Measurements from ENCODE around the gene RTN4.
"Not testable (repeated sequence)": the region's sequence is repeated elsewhere in the genome, so short reads cannot be mapped to it uniquely, and the experiment has no call there.

RTN4 gene

DNA sequence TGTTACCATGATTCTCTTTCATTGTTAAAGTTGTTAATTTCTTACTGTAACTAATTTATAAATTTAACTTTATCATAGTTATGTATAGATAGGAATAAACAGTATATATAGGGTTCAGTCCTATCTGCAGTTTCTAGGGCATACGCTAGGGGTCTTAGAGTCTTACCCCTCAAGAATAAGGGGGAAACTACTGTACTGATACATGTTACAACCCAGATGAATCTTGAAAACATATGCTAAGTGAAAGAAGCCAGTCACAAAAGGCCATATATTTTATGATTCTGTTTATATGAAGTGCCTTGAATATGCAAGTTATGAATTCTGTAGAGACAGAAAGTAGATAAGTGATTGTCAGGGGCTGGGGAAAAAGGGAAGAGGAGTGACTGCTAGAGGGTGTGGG is 52.4 kb downstream of the RTN4 start:
- Histone ChIP-seq H3K27ac (no peak overlapping the region), H3K4me1 (peaks cover 51% of the 10 kb centered on the region), H4K20me1 (peaks cover 100% of the 10 kb centered on the region), H3K9me3 (no peaks in the 10 kb centered on the region), H3K4me2 (no peak overlapping the region), H3K9ac (no peak overlapping the region), H3K36me3 (peaks cover 28% of the 10 kb centered on the region), H3K4me3 (no peak overlapping the region), H3K27me3 (no peaks in the 10 kb centered on the region)
- no peak for TF ChIP-seq Cebpa-rat (IDR thresholded peaks at IDR 0.05)

DNA sequence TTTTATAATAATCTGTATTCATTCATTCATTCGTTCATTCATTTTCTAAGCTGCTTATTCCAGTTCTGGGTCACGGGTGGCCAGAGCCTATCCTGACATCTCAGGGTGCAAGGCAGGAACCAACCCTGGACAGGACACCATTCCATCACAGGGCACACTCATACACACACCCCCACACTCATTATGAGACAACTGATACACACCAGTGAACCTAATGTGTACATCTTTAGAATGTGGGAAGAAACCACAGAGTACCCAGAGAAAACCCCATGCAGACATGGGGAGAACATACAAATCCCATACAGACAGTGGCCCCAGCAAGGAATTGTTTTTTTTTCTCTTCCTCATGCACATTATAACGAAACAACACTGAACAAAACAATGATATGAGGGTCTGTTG is 54.7 kb downstream of the RTN4 start:
- H3K27me3 ChIP-seq = no peaks in the 10 kb centered on the region
- H3K4me2 ChIP-seq = no peak overlapping the region
- H3K9ac ChIP-seq = no peak overlapping the region
- H3K4me3 ChIP-seq = no peak overlapping the region
- peaks cover 100% of the 10 kb centered on the region for H4K20me1 ChIP-seq
- no peaks in the 10 kb centered on the region for H3K9me3 ChIP-seq
- peaks cover 34% of the 10 kb centered on the region for H3K36me3 ChIP-seq
- no peak for TF ChIP-seq Cebpa-rat (IDR thresholded peaks at IDR 0.05)
- peaks cover 46% of the 10 kb centered on the region for H3K4me1 ChIP-seq
- no peak overlapping the region for H3K27ac ChIP-seq

DNA sequence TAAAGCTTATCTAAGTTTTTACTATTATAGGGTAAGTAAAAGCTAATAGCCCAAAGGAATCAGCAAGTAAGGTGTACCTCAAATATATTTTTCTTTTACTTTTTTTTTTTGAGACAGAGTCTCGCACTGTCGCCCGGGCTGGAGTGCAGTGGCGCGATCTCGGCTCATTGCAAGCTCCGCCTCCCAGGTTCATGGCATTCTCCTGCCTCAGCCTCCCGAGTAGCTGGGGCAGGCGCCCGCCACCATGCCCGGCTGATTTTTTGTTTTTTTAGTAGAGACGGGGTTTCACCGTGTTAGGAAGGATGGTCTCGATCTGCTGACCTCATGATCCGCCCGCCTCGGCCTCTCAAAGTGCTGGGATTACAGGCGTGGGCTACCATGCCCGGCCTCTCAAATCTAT is 59.6 kb downstream of the RTN4 start:
- not testable (repeated sequence) for H3K4me3 ChIP-seq, H3K4me1 ChIP-seq, H3K9ac ChIP-seq, H3K9me3 ChIP-seq, H3K27ac ChIP-seq, H3K27me3 ChIP-seq, H3K4me2 ChIP-seq
- peaks cover 51% of the 10 kb centered on the region for H3K36me3 ChIP-seq
- H4K20me1 ChIP-seq = peaks cover 100% of the 10 kb centered on the region

DNA sequence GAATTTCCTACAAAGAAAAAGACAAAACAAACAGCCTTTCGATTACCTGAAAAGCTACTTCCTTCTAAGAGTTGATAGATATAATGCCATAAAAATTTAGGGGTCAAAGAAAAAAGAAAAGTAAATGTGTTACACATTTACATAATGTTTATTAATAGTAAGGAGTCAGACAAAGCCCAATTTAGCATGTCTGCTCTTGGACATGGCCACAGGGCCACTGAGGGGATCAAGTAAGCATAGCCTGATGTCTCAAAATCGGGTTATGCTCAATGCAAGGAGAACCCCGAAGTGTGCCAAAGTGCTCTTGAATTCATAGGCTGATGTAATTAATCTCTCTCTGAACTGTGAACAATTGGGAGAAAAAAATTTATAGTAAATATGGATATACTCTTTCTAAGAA is 61.6 kb downstream of the RTN4 start:
- Histone ChIP-seq H3K36me3 (peaks cover 57% of the 10 kb centered on the region), H3K9ac (no peak overlapping the region), H3K9me3 (no peaks in the 10 kb centered on the region), H3K27me3 (no peaks in the 10 kb centered on the region), H3K27ac (no peak overlapping the region), H3K4me3 (no peak overlapping the region), H3K4me1 (peaks cover 4% of the 10 kb centered on the region; the same call in 1 of the 2 replicates), H3K4me2 (no peak overlapping the region), H4K20me1 (peaks cover 100% of the 10 kb centered on the region)
- no peak for TF ChIP-seq Cebpa-rat (IDR thresholded peaks at IDR 0.05)

DNA sequence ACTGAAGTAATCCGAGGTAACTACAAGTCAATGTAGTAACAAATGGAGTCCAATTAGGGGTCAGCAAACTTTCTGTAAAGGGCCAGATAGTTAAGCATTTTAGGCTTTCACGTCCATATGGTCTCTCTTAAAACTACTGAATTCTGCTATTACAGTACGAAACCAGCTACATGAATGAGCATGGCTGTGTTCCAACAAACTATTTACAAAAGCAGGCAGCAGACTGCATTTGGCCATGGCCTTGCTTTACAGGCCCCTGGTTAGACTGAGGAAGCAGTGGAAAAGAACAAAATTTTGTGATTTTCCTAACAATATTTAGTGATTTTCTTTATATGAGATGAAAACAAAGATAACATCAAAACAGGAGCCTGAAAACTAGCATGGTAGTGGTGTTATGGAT is 64.0 kb downstream of the RTN4 start:
- peaks cover 4% of the 10 kb centered on the region; the same call in 1 of the 2 replicates for H3K4me1 ChIP-seq
- H3K36me3 ChIP-seq = peaks cover 69% of the 10 kb centered on the region
- TF ChIP-seq Cebpa-rat (IDR thresholded peaks at IDR 0.05) = no peak
- no peaks in the 10 kb centered on the region for H3K9me3 ChIP-seq
- no peak overlapping the region for H3K4me2 ChIP-seq
- peaks cover 100% of the 10 kb centered on the region for H4K20me1 ChIP-seq
- H3K9ac ChIP-seq = no peak overlapping the region
- H3K27me3 ChIP-seq = no peaks in the 10 kb centered on the region
- H3K4me3 ChIP-seq = no peak overlapping the region
- no peak overlapping the region for H3K27ac ChIP-seq

DNA sequence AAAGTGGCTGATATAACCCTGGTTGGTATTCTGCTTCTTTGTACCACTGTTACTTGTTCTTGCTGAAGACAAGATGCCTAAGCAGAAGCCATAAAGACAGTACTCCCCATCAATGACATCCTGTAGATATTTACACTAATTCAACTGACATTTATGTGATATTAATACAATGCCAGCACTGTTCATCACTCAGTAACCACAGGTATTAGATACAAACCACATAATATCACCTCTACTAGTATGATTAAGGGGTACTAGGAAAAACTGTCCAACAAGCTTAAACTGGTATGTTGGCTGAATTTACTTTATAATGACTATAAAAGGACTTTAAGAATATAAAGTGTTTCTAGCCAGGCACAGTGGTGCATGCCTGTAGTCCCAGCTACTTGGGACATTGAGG is 65.8 kb downstream of the RTN4 start:
- peaks cover 100% of the 10 kb centered on the region for H4K20me1 ChIP-seq
- no peak for TF ChIP-seq Cebpa-rat (IDR thresholded peaks at IDR 0.05)
- H3K27me3 ChIP-seq = no peaks in the 10 kb centered on the region
- no peak overlapping the region for H3K9ac ChIP-seq
- no peak overlapping the region for H3K4me2 ChIP-seq
- H3K27ac ChIP-seq = no peak overlapping the region
- H3K9me3 ChIP-seq = no peaks in the 10 kb centered on the region
- H3K4me1 ChIP-seq = peaks cover 3% of the 10 kb centered on the region
- H3K4me3 ChIP-seq = no peak overlapping the region
- peaks cover 79% of the 10 kb centered on the region for H3K36me3 ChIP-seq

DNA sequence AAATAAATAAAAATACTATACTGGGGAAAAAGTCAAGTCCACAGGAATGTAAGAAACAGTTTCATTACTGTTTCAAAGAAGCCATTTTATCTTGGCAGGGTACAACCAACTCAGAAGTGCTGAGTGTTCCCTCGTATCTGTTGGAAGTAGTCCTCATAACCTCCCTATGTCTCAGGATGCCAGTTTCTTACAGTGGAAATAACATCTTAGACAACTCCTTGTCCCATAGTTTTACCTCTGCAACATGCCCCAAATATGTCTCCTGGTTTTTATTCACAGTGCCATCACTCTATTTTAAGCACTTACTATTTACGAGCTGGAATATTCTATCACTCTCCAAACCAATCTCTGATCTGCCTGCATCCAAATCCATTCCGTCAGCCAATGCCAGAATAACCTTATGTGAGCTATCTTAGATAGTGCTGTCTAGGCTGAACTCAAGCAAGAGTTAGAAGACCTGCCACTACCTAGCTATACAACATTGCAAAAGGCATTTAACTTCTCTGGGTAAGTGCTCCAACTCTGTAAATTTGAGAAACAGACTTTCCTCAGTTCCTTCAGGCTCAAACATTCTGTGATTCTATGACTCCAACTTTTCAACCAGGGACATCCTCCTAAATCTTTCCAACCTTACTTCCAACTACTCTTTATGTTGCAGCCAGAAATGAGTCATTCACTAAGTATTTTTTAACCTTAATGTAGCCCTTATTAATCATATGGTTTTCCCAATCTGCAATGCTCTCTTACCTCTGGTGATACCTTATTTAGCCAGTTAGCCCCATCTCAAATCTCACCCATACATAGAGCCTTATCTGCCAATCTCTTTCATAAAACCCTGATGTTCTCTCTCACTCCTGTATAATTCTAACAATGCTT is 66.7 kb downstream of the RTN4 start:
- Histone ChIP-seq H3K9ac (no peak overlapping the region), H4K20me1 (peaks cover 100% of the 10 kb centered on the region), H3K27me3 (no peaks in the 10 kb centered on the region), H3K36me3 (peaks cover 83% of the 10 kb centered on the region), H3K4me2 (no peak overlapping the region), H3K4me1 (peaks cover 10% of the 10 kb centered on the region), H3K9me3 (no peaks in the 10 kb centered on the region), H3K27ac (no peak overlapping the region), H3K4me3 (no peak overlapping the region)
- TF ChIP-seq Cebpa-rat (IDR thresholded peaks at IDR 0.05) = no peak

DNA sequence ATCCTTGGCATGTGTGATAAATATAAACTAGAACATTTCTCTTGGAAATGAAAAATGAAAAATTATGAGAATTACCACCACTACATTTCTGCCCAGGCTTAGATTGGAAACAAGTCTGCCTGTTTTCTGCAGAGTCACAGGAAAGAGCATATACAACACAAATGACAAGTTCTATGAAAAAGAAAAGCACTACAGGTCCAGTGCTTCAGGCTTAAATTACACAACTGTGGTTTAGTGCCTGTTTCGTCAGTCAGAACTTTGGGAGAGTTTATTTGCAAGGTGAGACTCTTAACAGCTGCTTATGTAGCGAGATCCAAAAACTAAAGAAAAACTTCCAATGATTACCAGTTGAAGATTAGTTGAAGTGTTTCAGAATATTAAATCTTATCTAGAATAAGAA is 68.9 kb downstream of the RTN4 start:
- no peak for TF ChIP-seq Cebpa-rat (IDR thresholded peaks at IDR 0.05)
- Histone ChIP-seq H3K27ac (no peak overlapping the region), H3K4me3 (no peak overlapping the region), H3K9me3 (no peaks in the 10 kb centered on the region), H3K9ac (no peak overlapping the region), H3K4me2 (no peak overlapping the region), H3K36me3 (peaks cover 78% of the 10 kb centered on the region), H4K20me1 (peaks cover 100% of the 10 kb centered on the region), H3K27me3 (no peaks in the 10 kb centered on the region), H3K4me1 (peaks cover 31% of the 10 kb centered on the region)

DNA sequence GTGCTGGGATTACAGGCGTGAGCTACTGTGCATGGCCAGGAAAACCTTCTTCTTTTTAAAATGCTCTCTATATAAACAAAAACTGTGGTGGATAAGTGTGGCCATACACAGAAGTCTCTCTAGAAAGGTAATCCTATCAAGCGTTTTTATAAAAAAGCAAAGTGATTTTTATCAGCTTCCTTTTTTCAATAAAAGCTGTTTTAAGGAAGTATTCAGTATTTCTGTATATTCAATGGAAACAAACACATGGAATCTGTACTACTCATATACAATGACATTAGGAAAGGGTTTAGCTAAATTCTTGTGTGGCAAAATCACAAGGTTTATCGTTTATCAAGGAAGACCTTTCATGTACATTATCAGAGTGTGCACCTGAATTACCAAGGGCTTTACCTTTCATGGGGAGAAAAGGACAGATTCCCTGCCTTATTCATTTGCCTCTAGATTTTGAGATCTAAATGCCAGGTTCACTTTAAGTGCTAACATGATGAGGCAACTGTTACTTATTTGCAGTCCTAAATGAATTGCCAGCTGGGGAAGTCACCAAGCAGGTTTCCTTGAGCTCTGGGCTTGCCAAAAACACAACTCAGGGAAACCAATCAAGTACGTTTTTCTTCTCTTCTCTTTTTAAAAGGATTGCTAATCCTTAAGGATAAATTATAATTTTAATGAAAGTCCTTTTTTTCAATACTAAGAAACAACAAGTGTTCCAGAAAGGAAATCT is 70.8 kb downstream of the RTN4 start:
- peaks cover 100% of the 10 kb centered on the region for H4K20me1 ChIP-seq
- peaks cover 41% of the 10 kb centered on the region for H3K4me1 ChIP-seq
- no peak overlapping the region for H3K9ac ChIP-seq
- no peak overlapping the region for H3K27ac ChIP-seq
- no peak overlapping the region for H3K4me3 ChIP-seq
- H3K4me2 ChIP-seq = no peak overlapping the region; the same call in 1 of the 2 replicates
- no peaks in the 10 kb centered on the region for H3K9me3 ChIP-seq
- peaks cover 78% of the 10 kb centered on the region for H3K36me3 ChIP-seq
- TF ChIP-seq Cebpa-rat (IDR thresholded peaks at IDR 0.05) = no peak
- H3K27me3 ChIP-seq = no peaks in the 10 kb centered on the region

DNA sequence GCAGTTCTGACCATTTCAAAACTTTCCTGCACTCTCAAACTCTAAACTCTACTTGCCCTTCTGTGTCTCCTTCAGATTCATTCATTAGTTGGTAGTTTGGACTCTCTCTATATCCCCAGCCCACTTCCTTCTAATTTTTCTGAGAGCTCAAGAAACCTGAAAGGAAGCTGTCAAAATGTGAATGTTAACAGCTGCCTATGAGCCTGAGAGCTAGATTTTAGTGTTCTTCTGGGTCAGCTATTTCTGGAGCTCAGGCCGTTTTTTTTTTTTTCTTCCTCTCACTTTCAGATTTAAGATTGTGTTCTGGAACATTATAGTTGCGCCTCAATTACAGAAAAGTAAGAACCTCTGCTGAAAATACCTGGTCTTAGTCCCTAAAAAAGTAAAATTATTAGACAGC is 73.1 kb downstream of the RTN4 start:
- Histone ChIP-seq H3K36me3 (peaks cover 78% of the 10 kb centered on the region), H3K4me3 (no peak overlapping the region), H3K4me1 (peaks cover 41% of the 10 kb centered on the region), H3K9me3 (no peaks in the 10 kb centered on the region), H3K9ac (peak overlapping the region; percentile 31; the same call in 1 of the 2 replicates), H3K27me3 (no peaks in the 10 kb centered on the region), H4K20me1 (peaks cover 100% of the 10 kb centered on the region), H3K27ac (0 out of 2 replicates have a peak overlapping the region, but pooled peaks have one; percentile 2), H3K4me2 (peak overlapping the region; percentile 58)
- TF ChIP-seq Cebpa-rat (IDR thresholded peaks at IDR 0.05) = no peak
